Cardiac muscle cell (in vitro differentiated cells and primary cell): ENCODE results near the gene GAB2. TPM values are rescaled to one million over a fixed set of nuclear protein-coding genes. Genes with fewer than 3 reads are reported as not detected.

Source experiments
- DNase-seq, 2 donors: peaks; one replicate each; pipeline versions ENCODE4 v3.0.0 to v3.0.0-alpha.2; 2010 to 2017; ENCODE audit warnings: low read depth in 1 of 2, low spot score in 1 of 2
- H3K27ac ChIP-seq: fragments of 200-600 bp; sonication (generic); 2 replicates; pipeline ENCODE4 v1.5.1; 2016
- H3K27me3 ChIP-seq: fragments of 200-600 bp; sonication (generic); 2 replicates; pipeline ENCODE4 v1.6.0; 2016; ENCODE audit warnings: control low read depth
- H3K36me3 ChIP-seq: fragments of 200-600 bp; sonication (generic); 2 replicates; pipeline ENCODE4 v1.5.1; 2016; ENCODE audit warnings: control low read depth
- H3K4me1 ChIP-seq: fragments of 200-600 bp; sonication (generic); 2 replicates; pipeline ENCODE4 v1.8.1; 2017; ENCODE audit warnings: low read depth, mild to moderate bottlenecking, mixed run types
- H3K4me3 ChIP-seq: fragments of 200-600 bp; sonication (generic); 2 replicates; pipeline ENCODE4 v1.5.1; 2016; ENCODE audit warnings: mild to moderate bottlenecking
- H3K9me3 ChIP-seq: fragments of 200-600 bp; sonication (generic); 2 replicates; pipeline ENCODE4 v1.5.1; 2017; ENCODE audit warnings: low read depth, mild to moderate bottlenecking, control low read depth
- polyA plus RNA-seq: library from polyadenylated mRNA; unstranded; fragments of >200 nt; fragmentation: Nextera tagmentation; extraction: Ambion mirVana; gene quantifications from 2 replicates; pipeline ENCODE4 v1.2.1, GENCODE V29; 2016
- total RNA-seq: library from RNA; depleted of rRNA; stranded (reverse); fragments of >200 nt; gene quantifications from 2 replicates; pipeline ENCODE4 v1.2.3, GENCODE V29; 2016
- TF ChIP-seq, protein P1 (sequence below): IDR thresholded peaks from 2 replicates; pipeline ENCODE4 v1.5.1; 2012; ENCODE audit warnings: low read depth, mild to moderate bottlenecking, low read length

The GAB2 gene
- total and polyA plus RNA-seq, 2 experiments from 2014 or later = 5.3 to 18.0 TPM

DNA sequence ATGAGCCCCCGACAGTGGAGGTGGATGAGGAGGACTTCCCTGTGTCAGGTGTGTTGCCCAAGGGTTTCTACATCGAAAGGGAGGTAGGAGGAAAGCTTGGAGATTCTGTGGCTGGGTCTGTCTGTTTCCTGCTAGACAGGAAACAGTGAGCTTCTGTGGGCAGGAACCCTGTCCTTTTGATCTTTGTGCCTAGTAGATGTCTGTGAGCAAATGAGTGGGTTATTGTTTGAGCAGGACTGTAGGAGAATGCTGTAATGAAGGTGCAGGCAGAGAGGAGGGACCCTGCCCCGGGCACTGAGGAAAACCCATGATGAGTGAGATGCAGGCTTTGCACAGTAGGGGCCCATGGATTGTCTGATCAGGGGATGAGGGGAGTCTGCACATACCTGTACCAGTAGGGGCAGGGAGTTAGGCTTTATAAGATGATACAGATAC is 214.9 kb downstream of the GAB2 start:
- peaks cover 12% of the 10 kb centered on the region for H3K4me1 ChIP-seq
- no peaks in the 10 kb centered on the region for H3K27me3 ChIP-seq
- TF ChIP-seq, protein P1, sequence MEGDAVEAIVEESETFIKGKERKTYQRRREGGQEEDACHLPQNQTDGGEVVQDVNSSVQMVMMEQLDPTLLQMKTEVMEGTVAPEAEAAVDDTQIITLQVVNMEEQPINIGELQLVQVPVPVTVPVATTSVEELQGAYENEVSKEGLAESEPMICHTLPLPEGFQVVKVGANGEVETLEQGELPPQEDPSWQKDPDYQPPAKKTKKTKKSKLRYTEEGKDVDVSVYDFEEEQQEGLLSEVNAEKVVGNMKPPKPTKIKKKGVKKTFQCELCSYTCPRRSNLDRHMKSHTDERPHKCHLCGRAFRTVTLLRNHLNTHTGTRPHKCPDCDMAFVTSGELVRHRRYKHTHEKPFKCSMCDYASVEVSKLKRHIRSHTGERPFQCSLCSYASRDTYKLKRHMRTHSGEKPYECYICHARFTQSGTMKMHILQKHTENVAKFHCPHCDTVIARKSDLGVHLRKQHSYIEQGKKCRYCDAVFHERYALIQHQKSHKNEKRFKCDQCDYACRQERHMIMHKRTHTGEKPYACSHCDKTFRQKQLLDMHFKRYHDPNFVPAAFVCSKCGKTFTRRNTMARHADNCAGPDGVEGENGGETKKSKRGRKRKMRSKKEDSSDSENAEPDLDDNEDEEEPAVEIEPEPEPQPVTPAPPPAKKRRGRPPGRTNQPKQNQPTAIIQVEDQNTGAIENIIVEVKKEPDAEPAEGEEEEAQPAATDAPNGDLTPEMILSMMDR = no peak
- H3K4me3 ChIP-seq = no peak overlapping the region
- no peak for DNase-seq
- H3K27ac ChIP-seq = no peak overlapping the region
- no peaks in the 10 kb centered on the region for H3K9me3 ChIP-seq
- peaks cover 4% of the 10 kb centered on the region for H3K36me3 ChIP-seq

DNA sequence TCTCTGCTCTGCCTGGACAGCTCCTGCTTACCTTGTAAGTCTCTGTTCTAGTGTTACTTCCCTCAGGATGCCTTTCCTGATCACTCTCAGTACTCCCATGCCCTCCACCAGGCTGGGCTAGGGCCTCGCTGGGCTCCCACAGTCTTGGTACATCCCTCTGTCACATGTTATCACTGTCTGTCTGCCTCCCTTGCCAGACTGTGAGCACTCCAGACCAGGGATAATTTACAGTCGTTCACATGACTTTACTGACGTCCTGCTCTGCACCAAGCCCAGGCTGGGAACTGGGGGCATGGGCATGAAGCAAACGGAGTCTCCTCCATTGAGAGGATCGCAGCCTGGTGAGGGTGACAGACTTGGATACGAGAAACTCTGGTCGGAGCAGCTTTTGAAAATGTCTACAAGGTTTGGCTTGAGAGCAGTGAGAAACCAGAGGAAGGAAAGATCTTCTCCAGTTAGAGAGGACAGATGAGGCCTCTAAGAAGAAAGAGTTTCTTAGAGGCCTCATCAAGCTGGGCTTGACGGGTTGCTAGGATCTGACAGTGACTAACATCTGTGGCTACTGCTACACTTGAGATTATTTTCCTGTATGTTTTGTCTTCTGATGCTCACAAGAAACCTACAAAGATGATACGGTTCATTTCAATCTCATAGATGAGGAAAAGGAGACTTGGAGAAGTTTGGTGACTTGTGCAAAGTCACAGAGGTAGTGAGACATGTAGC is 216.4 kb downstream of the GAB2 start:
- no peaks in the 10 kb centered on the region for H3K9me3 ChIP-seq
- no peak overlapping the region for H3K4me3 ChIP-seq
- H3K27ac ChIP-seq = peak overlapping the region; percentile 28
- no peaks in the 10 kb centered on the region for H3K27me3 ChIP-seq
- no peak for DNase-seq
- TF ChIP-seq, protein P1 = no peak
- H3K4me1 ChIP-seq = peaks cover 5% of the 10 kb centered on the region
- peaks cover 4% of the 10 kb centered on the region for H3K36me3 ChIP-seq

DNA sequence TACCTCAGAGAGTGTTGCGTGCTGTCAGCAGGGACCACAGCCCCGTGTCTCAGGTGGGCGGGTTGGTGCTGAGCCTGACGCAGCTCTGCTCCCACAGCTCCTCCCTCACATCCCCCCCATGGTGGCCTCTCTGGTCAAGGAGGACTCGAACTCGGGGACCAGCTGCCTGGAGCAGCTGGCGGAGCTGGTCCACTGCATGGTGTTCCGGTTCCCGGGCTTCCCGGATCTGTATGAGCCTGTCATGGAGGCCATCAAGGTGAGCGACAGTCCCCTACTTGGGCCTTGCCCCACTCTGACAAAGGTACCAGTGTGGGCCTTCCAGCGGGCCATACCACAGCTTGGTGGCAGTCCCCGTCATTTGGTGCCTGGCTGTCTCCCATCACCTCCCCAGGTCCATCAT is 217.1 kb downstream of the GAB2 start:
- peaks cover 4% of the 10 kb centered on the region for H3K36me3 ChIP-seq
- no peak for DNase-seq
- H3K27ac ChIP-seq = peak overlapping the region; percentile 28
- H3K4me1 ChIP-seq = no peaks in the 10 kb centered on the region
- no peaks in the 10 kb centered on the region for H3K9me3 ChIP-seq
- H3K27me3 ChIP-seq = no peaks in the 10 kb centered on the region
- TF ChIP-seq, protein P1 = no peak
- H3K4me3 ChIP-seq = no peak overlapping the region

DNA sequence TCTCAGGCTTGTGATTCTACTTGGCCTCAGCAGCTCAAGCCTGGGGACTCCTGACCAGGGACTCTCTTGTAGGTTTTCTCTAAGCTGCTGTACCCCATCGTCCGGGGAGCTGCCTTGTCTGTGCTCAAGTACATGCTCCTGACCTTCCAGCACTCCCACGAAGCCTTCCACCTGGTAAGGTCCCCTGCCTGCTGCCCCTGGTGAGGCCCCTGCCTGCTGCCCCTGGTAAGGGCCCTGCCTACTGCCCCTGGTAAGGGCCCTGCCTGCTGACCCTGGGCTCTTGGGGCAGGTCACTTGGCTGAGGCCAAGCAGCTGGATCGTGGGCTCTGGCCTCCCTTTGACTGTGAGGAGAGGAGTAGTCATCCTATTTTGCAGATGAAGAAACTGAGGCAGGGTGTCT is 217.6 kb downstream of the GAB2 start:
- TF ChIP-seq, protein P1 = no peak
- H3K36me3 ChIP-seq = peaks cover 4% of the 10 kb centered on the region
- DNase-seq = no peak
- H3K4me1 ChIP-seq = peaks cover 2% of the 10 kb centered on the region
- no peaks in the 10 kb centered on the region for H3K9me3 ChIP-seq
- H3K27me3 ChIP-seq = no peaks in the 10 kb centered on the region
- H3K4me3 ChIP-seq = no peak overlapping the region
- no peak overlapping the region for H3K27ac ChIP-seq

DNA sequence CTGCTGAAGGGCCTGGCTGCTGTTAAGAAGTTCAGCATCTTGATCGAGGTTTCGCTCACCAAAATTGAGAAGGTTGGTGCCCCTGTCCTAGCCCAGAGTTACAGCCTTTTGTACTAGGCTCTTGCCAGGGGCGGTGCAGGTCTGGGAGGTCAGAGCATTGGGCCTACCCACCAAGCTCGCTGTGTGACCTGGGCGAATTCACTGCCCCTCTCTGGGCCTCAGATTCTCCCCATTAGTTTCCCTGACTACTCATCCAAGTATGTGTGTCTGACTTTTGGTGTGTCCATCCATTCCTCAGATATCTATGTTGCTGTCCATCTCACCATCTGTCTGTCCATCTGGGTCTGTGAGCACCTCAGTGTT is 218.0 kb downstream of the GAB2 start:
- TF ChIP-seq, protein P1 = no peak

More for the DNA sequence above, 218.0 kb downstream of the GAB2 start:
- Histone ChIP-seq H3K27ac (no peak overlapping the region), H3K9me3 (no peaks in the 10 kb centered on the region), H3K27me3 (no peaks in the 10 kb centered on the region), H3K36me3 (peaks cover 4% of the 10 kb centered on the region), H3K4me3 (no peak overlapping the region), H3K4me1 (peaks cover 6% of the 10 kb centered on the region)
- DNase-seq = no peak
